Parathyroid adenoma (tissue), 2 donors: ENCODE measurements around the gene RAB6D.
"Not testable (repeated sequence)": the region's sequence is repeated elsewhere in the genome, so short reads cannot be mapped to it uniquely, and the experiment has no call there.

ENCODE experiments used
- H2AFZ ChIP-seq: fragments of 300-600 bp; sonication (generic); one replicate; pipeline ENCODE4 v1.7.0; 2017; ENCODE audit warnings: antibody characterized with exemption, mild to moderate bottlenecking
- H3K27ac ChIP-seq: fragments of 300-600 bp; sonication (generic); one replicate; pipeline ENCODE4 v1.7.0; 2017
- H3K27me3 ChIP-seq: fragments of 300-600 bp; sonication (generic); one replicate; pipeline ENCODE4 v1.7.0; 2017; ENCODE audit warnings: low read length; ENCODE audit not compliant: control insufficient read depth, insufficient read depth
- H3K36me3 ChIP-seq: fragments of 300-600 bp; sonication (generic); one replicate; pipeline ENCODE4 v1.7.0; 2017; ENCODE audit warnings: low read length; ENCODE audit not compliant: control insufficient read depth, insufficient read depth
- H3K4me1 ChIP-seq: fragments of 300-600 bp; sonication (generic); one replicate; pipeline ENCODE4 v1.7.0; 2017; ENCODE audit warnings: control low read depth
- H3K4me2 ChIP-seq: fragments of 300-600 bp; sonication (generic); one replicate; pipeline ENCODE4 v1.7.0; 2017; ENCODE audit warnings: low read length
- H3K4me3 ChIP-seq: fragments of 300-600 bp; sonication (generic); one replicate; pipeline ENCODE4 v1.7.0; 2017; ENCODE audit warnings: low read depth, low read length
- H3K79me2 ChIP-seq: fragments of 300-600 bp; sonication (generic); one replicate; pipeline ENCODE4 v1.7.0; 2017; ENCODE audit warnings: control low read depth
- H3K9ac ChIP-seq: fragments of 300-600 bp; sonication (generic); one replicate; pipeline ENCODE4 v1.7.0; 2017; ENCODE audit warnings: mild to moderate bottlenecking
- H3K9me3 ChIP-seq: fragments of 300-600 bp; sonication (generic); one replicate; pipeline ENCODE4 v1.7.0; 2017; ENCODE audit warnings: low read length; ENCODE audit not compliant: control insufficient read depth
- CTCF ChIP-seq: fragments of 300-600 bp; sonication (generic); IDR thresholded peaks from one replicate; pipeline ENCODE4 v1.7.0; 2017; ENCODE audit warnings: antibody characterized with exemption, mild to moderate bottlenecking
- donor health status: primary hyperparathyroidism.

The RAB6D gene

DNA sequence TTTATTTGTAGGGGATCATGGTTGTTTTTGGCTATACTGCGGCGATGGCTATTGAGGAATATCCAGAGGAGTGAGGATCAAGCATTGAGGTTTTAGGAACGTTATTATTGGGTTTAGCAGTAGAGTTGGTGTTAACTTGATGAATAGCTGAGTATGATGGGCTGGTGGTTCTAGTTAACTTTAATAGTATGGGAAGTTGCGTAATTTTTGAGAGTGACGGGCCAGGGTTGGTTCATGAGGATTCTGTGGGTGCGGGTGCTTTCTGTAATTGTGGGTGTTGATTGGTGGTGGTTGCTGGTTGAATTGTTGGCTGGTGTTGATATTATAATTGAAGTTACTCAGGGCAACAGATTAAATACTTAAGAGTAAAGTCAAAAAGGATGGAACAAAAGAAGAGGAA lies 6.0 kb upstream of the RAB6D start:
- no peaks in the 10 kb centered on the region for H3K9me3 ChIP-seq
- no peaks in the 10 kb centered on the region for H3K4me1 ChIP-seq
- no peak overlapping the region for H3K4me3 ChIP-seq
- no peak overlapping the region for H2AFZ ChIP-seq
- no peaks in the 10 kb centered on the region for H3K79me2 ChIP-seq
- no peak overlapping the region for H3K27ac ChIP-seq
- H3K4me2 ChIP-seq: no peak overlapping the region
- H3K9ac ChIP-seq: no peak overlapping the region
- no peak for TF ChIP-seq CTCF
- no peaks in the 10 kb centered on the region for H3K36me3 ChIP-seq
- H3K27me3 ChIP-seq: no peaks in the 10 kb centered on the region

DNA sequence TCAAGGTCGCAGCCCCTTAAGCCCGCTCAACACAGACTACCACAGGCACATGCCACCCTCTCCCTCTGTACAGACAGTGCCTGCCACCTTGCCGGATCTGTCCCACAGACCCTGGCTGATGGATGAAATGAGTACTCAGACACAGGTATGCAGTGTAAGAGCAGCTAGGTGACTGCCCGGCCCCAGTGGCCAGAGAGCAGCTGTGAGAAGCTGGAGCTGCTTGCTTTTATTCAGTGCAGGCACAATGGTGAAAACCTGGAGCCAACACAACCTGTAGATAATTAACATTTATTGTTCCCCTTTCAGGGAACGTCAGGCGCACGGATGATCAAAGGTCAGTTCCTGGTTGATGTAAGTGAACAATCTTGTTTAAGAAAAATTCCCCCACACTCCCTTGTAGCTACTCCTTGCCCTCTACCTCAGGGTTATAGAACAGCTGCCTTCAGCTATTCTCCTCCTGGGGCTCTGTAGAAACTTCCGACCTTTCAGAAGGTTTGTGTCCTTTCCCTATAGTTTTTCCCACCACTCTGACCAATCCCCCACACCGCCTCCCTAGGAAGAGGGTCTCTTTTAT lies 4.6 kb upstream of the RAB6D start:
- not testable (repeated sequence) for H3K79me2 ChIP-seq, H3K27ac ChIP-seq

GRCh38 chr2:131367352-131367751 lies 3.4 kb upstream of the RAB6D start:
- H2AFZ ChIP-seq: no peak overlapping the region
- no peak overlapping the region for H3K9ac ChIP-seq
- H3K9me3 ChIP-seq: no peaks in the 10 kb centered on the region
- H3K4me3 ChIP-seq: no peak overlapping the region
- H3K4me2 ChIP-seq: no peak overlapping the region
- H3K79me2 ChIP-seq: no peaks in the 10 kb centered on the region
- no peak overlapping the region for H3K27ac ChIP-seq
- no peaks in the 10 kb centered on the region for H3K4me1 ChIP-seq
- no peaks in the 10 kb centered on the region for H3K36me3 ChIP-seq
- H3K27me3 ChIP-seq: no peaks in the 10 kb centered on the region
- TF ChIP-seq CTCF: no peak

More for the DNA sequence above, 4.6 kb upstream of the RAB6D start:
- not testable (repeated sequence) for H3K4me3 ChIP-seq, H2AFZ ChIP-seq, H3K27me3 ChIP-seq, H3K36me3 ChIP-seq, H3K4me2 ChIP-seq, H3K9me3 ChIP-seq, H3K9ac ChIP-seq, H3K4me1 ChIP-seq

DNA sequence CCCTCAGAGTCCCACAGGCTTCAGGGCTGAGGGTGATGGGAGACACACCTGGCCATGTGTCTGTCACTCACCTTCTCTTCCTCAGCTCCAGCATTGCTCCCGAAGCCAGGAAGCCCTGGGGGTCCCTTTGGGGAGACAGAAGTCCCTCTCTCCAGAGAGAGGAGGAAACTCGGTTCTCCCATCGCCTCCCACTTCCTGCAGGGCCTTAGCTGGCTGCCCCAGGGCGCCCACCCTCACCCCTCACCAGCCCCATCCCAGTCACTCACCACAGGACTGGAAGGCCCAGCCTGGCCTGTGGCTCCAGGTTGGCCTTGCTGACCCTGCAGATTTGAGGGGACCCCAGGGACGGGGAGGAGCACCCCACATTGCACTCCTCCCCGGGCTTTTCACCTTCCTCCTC lies 2.7 kb upstream of the RAB6D start:
- H3K9me3 ChIP-seq: no peaks in the 10 kb centered on the region
- TF ChIP-seq CTCF: no peak
- H3K27me3 ChIP-seq: no peaks in the 10 kb centered on the region
- H3K36me3 ChIP-seq: no peaks in the 10 kb centered on the region
- no peaks in the 10 kb centered on the region for H3K79me2 ChIP-seq
- no peak overlapping the region for H2AFZ ChIP-seq
- H3K27ac ChIP-seq: no peak overlapping the region
- no peak overlapping the region for H3K4me3 ChIP-seq
- no peak overlapping the region for H3K4me2 ChIP-seq
- H3K9ac ChIP-seq: no peak overlapping the region
- H3K4me1 ChIP-seq: no peaks in the 10 kb centered on the region

- Histone ChIP-seq H3K9me3 (no peaks in the 10 kb centered on the region), H3K79me2 (no peaks in the 10 kb centered on the region)
- no peak for TF ChIP-seq CTCF
Measured at GRCh38 chr2:131365452-131365851, 1.5 kb upstream of the RAB6D start.

DNA sequence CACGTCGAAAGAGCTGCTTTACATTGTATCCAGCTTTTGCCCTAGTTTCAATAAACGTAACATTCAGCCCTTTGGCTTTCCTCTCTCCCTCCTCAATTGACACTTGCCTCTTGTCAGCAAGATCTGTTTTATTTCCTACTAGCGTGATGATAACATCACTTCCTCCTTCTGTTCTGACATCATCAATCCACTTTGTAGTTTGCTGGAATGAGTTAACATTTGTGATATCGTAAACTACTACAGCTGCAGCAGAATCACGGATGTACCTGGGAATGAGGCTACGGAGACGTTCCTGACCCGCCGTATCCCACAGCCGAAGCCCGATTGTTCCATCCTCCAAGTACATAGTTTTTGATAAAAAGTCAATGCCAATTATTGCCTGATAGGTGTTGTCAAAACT lies 755 bp downstream of the RAB6D start:
- H3K9me3 ChIP-seq, H3K4me2 ChIP-seq, H3K79me2 ChIP-seq, H3K9ac ChIP-seq, H3K27me3 ChIP-seq, H3K4me3 ChIP-seq, H3K4me1 ChIP-seq, H2AFZ ChIP-seq, H3K36me3 ChIP-seq: not testable (repeated sequence)
- peak overlapping the region; percentile 39 for H3K27ac ChIP-seq

More at GRCh38 chr2:131365452-131365851, 1.5 kb upstream of the RAB6D start:
- Histone ChIP-seq H3K4me2 (no peak overlapping the region), H3K36me3 (no peaks in the 10 kb centered on the region), H2AFZ (no peak overlapping the region), H3K4me3 (no peak overlapping the region), H3K27ac (no peak overlapping the region), H3K9ac (no peak overlapping the region), H3K4me1 (no peaks in the 10 kb centered on the region), H3K27me3 (no peaks in the 10 kb centered on the region)

DNA sequence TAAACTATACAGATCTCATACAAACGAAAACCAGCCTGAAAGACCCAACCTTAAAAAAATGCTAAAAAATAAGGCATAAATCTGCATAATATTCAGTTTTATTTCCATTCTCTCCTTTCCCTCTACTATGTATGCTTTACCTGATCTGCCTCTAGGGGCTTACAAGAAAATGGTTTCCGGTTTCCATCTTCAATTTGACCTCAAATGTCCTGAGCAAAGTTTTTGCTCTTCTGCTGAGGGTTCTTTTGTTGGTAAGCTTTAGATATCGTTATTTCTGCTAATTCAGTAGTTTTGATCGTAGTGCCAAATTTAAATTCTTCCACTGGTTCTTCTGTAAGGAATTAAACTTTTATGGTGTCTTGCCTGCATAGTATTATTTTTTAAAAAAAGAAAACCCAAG lies 2.2 kb downstream of the RAB6D start:
- not testable (repeated sequence) for H3K79me2 ChIP-seq, H3K4me1 ChIP-seq, H3K27ac ChIP-seq, H3K27me3 ChIP-seq, H3K9ac ChIP-seq, H3K4me2 ChIP-seq, H3K9me3 ChIP-seq, H3K4me3 ChIP-seq, H3K36me3 ChIP-seq, H2AFZ ChIP-seq

GRCh38 chr2:131353167-131353697 lies 10.7 kb downstream of the RAB6D start:
- not testable (repeated sequence) for H3K27ac ChIP-seq, H3K9ac ChIP-seq, H3K9me3 ChIP-seq, H3K27me3 ChIP-seq, H3K4me2 ChIP-seq, H2AFZ ChIP-seq, H3K79me2 ChIP-seq, H3K4me1 ChIP-seq, H3K36me3 ChIP-seq, H3K4me3 ChIP-seq
